H1 (cell line): ENCODE data around the gene GPC6. TPM values are rescaled to one million over a fixed set of nuclear protein-coding genes. Genes with fewer than 3 reads are reported as not detected.

Experiments used
- CHD2 ChIP-seq: IDR thresholded peaks from 2 replicates; pipeline ENCODE4 v1.6.1; 2012; ENCODE audit warnings: low read length, improper control_type of control experiment
- HDAC6 ChIP-seq: IDR thresholded peaks from one replicate; pipeline ENCODE4 v1.7.1; 2012; ENCODE audit warnings: low read depth, mild to moderate bottlenecking, inconsistent platforms, low read length, moderate library complexity
- JUN ChIP-seq: IDR thresholded peaks from 2 replicates; pipeline ENCODE4 v1.6.1; 2011; ENCODE audit warnings: low read depth, mild to moderate bottlenecking, improper control_type of control experiment, low read length
- JUND ChIP-seq: IDR thresholded peaks from 2 replicates; pipeline ENCODE4 v1.6.1; 2011; ENCODE audit warnings: mild to moderate bottlenecking, improper control_type of control experiment, low read length
- KDM5A ChIP-seq: fragments of 200-600 bp; IDR thresholded peaks from 2 replicates; pipeline ENCODE4 v1.7.1; 2012; ENCODE audit warnings: mild to moderate bottlenecking, low read length, inconsistent platforms, mixed read lengths
- RFX5 ChIP-seq: IDR thresholded peaks from 2 replicates; pipeline ENCODE4 v1.6.1; 2011; ENCODE audit warnings: low read depth, low read length, improper control_type of control experiment, borderline replicate concordance
- SIX5 ChIP-seq: IDR thresholded peaks from 2 replicates; pipeline ENCODE4 v1.6.1; 2011; ENCODE audit warnings: mild to moderate bottlenecking, low read depth, low read length
- YY1 ChIP-seq: IDR thresholded peaks from 2 replicates; pipeline ENCODE4 v1.6.1; 2011; ENCODE audit warnings: low read depth, mild to moderate bottlenecking, low read length
- polyA plus RNA-seq, 7 experiments: library from polyadenylated mRNA; depleted of rRNA in 3 of 7; stranded (reverse) in 5 of 7; unstranded in 2 of 7; fragments of >200 nt in 5 of 7; fragments of 200-250 nt in 2 of 7; gene quantifications; 1 replicate in 5 of 7; 2 replicates in 1 of 7; 4 replicates in 1 of 7; pipeline versions ENCODE4 v1.2.1 to v1.2.3, GENCODE V29; 2011 to 2013; ENCODE audit warnings: missing spikeins in 2 of 7, mixed read lengths in 2 of 7
- total RNA-seq: library from RNA; stranded (reverse); fragmentation: NEBNext Ultra II Directional; extraction: Animal tissue kit (Norgen Biotek cat#: 25700); gene quantifications from 2 replicates; pipeline ENCODE4 v1.2.1, GENCODE V29; 2021
- TF ChIP-seq, protein P1 (sequence below): IDR thresholded peaks from 2 replicates; pipeline ENCODE4 v1.6.1; 2011; ENCODE audit warnings: low read length, improper control_type of control experiment
- TF ChIP-seq, protein P2 (sequence below): IDR thresholded peaks from 2 replicates; pipeline ENCODE4 v1.6.1; 2011; ENCODE audit warnings: low read depth, mild to moderate bottlenecking, low read length; ENCODE audit not compliant: insufficient read depth
- TF ChIP-seq, protein P3 (sequence below): IDR thresholded peaks from 2 replicates; pipeline ENCODE4 v1.6.1; 2012; ENCODE audit warnings: inconsistent platforms

GPC6 gene
- total and polyA plus RNA-seq, 2 of the 8 experiments (the other 6 are each of a cell fraction or from before 2014, with no cell fraction given) = 5.4 to 12.0 TPM

GRCh38 chr13:93201992-93202558 is 24.5 kb upstream of the GPC6 start (continued):
- no peak for TF ChIP-seq HDAC6
- TF ChIP-seq, protein P1, sequence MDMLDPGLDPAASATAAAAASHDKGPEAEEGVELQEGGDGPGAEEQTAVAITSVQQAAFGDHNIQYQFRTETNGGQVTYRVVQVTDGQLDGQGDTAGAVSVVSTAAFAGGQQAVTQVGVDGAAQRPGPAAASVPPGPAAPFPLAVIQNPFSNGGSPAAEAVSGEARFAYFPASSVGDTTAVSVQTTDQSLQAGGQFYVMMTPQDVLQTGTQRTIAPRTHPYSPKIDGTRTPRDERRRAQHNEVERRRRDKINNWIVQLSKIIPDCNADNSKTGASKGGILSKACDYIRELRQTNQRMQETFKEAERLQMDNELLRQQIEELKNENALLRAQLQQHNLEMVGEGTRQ = no peak
- TF ChIP-seq JUN = no peak
- TF ChIP-seq SIX5 = no peak
- no peak for TF ChIP-seq KDM5A
- no peak for TF ChIP-seq CHD2
- TF ChIP-seq JUND = no peak
- TF ChIP-seq, protein P2, sequence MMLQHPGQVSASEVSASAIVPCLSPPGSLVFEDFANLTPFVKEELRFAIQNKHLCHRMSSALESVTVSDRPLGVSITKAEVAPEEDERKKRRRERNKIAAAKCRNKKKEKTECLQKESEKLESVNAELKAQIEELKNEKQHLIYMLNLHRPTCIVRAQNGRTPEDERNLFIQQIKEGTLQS = no peak
- no peak for TF ChIP-seq YY1
- TF ChIP-seq, protein P3, sequence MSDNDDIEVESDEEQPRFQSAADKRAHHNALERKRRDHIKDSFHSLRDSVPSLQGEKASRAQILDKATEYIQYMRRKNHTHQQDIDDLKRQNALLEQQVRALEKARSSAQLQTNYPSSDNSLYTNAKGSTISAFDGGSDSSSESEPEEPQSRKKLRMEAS = no peak
- TF ChIP-seq RFX5 = no peak
- TF ChIP-seq, all 59 proteins: peak for 0
